Activated T-helper 1 cell treated with Interleukin-2 at 50 U/mL for 16 hours (primary cell): ENCODE data around the gene TMEM187.

Experiments
- DNase-seq: peaks from one replicate; pipeline ENCODE4 v3.0.0-alpha.2; 2020; ENCODE audit warnings: low read depth

The TMEM187 gene

GRCh38 chrX:153935326-153935851 is 37.2 kb upstream of the TMEM187 start:
- no peak for DNase-seq

GRCh38 chrX:153937056-153937455 is 35.5 kb upstream of the TMEM187 start:
- no peak for DNase-seq

GRCh38 chrX:153938226-153938786 is 34.2 kb upstream of the TMEM187 start:
- DNase-seq, result no peak

- no peak for DNase-seq
Measured at GRCh38 chrX:153939573-153939972, 33.0 kb upstream of the TMEM187 start.

- no peak for DNase-seq
Measured at GRCh38 chrX:153941336-153942252, 31.0 kb upstream of the TMEM187 start.

- DNase-seq, result no peak
Measured at GRCh38 chrX:153944140-153944799, 28.3 kb upstream of the TMEM187 start, which contains the start of gene RENBP. Gene RENBP (minus strand): TSS chrX:153944643. CDS start chrX:153944610, 33 bp downstream.

GRCh38 chrX:153944800-153945150 is 27.8 kb upstream of the TMEM187 start:
- no peak for DNase-seq

GRCh38 chrX:153945956-153946943 is 26.3 kb upstream of the TMEM187 start:
- no peak for DNase-seq

GRCh38 chrX:153947009-153947769 is 25.4 kb upstream of the TMEM187 start:
- DNase-seq, result peak; percentile 57

GRCh38 chrX:153948002-153948466 is 24.5 kb upstream of the TMEM187 start:
- no peak for DNase-seq

- no peak for DNase-seq
Measured at GRCh38 chrX:153948847-153949805, 23.4 kb upstream of the TMEM187 start.

- DNase-seq, result no peak
Measured at GRCh38 chrX:153950127-153950526, 22.4 kb upstream of the TMEM187 start.

GRCh38 chrX:153951683-153952372 is 20.7 kb upstream of the TMEM187 start:
- DNase-seq, result no peak

GRCh38 chrX:153952373-153953026 is 20.1 kb upstream of the TMEM187 start:
- DNase-seq, result no peak

GRCh38 chrX:153953342-153953830 is 19.2 kb upstream of the TMEM187 start:
- peak; percentile 63 for DNase-seq

- DNase-seq, result no peak
Measured at GRCh38 chrX:153953892-153954557, 18.5 kb upstream of the TMEM187 start.

- DNase-seq, result no peak
Measured at GRCh38 chrX:153954558-153955227, 17.9 kb upstream of the TMEM187 start.
